KMS-11 (cell line): ENCODE results near the gene HSF4.

Experiments
- H2AFZ ChIP-seq: fragments of 200-600 bp; sonication (generic); 2 replicates; pipeline ENCODE4 v1.6.1; 2016; ENCODE audit warnings: antibody characterized with exemption, mixed run types, low read depth
- H3K27ac ChIP-seq: fragments of 200-600 bp; sonication (generic); 2 replicates; pipeline ENCODE4 v1.6.1; 2016; ENCODE audit warnings: mild to moderate bottlenecking, mixed run types
- H3K27me3 ChIP-seq: fragments of 200-600 bp; sonication (generic); 2 replicates; pipeline ENCODE4 v1.6.1; 2017; ENCODE audit warnings: mild to moderate bottlenecking, low read depth, mixed run types, moderate library complexity; ENCODE audit not compliant: insufficient read depth
- H3K36me3 ChIP-seq: fragments of 200-600 bp; sonication (generic); 2 replicates; pipeline ENCODE4 v1.6.1; 2017; ENCODE audit warnings: mild to moderate bottlenecking, mixed run types; ENCODE audit not compliant: insufficient read depth
- H3K4me1 ChIP-seq: fragments of 200-600 bp; sonication (generic); 2 replicates; pipeline ENCODE4 v1.6.1; 2016; ENCODE audit warnings: mild to moderate bottlenecking, low read depth, mixed run types; ENCODE audit not compliant: poor library complexity, severe bottlenecking
- H3K4me2 ChIP-seq: fragments of 200-600 bp; sonication (generic); 2 replicates; pipeline ENCODE4 v1.7.0; 2016; ENCODE audit warnings: mild to moderate bottlenecking, mixed run types
- H3K4me3 ChIP-seq: fragments of 200-600 bp; sonication (generic); IDR thresholded peaks from 2 replicates; pipeline ENCODE4 v1.6.1; 2017; ENCODE audit warnings: low read depth, low read length, mixed read lengths; ENCODE audit not compliant: insufficient read depth
- H3K79me2 ChIP-seq: fragments of 200-600 bp; sonication (generic); 2 replicates; pipeline ENCODE4 v1.6.1; 2016; ENCODE audit warnings: low read depth, mixed run types; ENCODE audit not compliant: insufficient read depth
- H3K9ac ChIP-seq: fragments of 200-600 bp; sonication (generic); 2 replicates; pipeline ENCODE4 v1.6.1; 2016; ENCODE audit warnings: mild to moderate bottlenecking, mixed run types
- H4K20me1 ChIP-seq: fragments of 200-600 bp; sonication (generic); 2 replicates; pipeline ENCODE4 v1.6.1; 2016; ENCODE audit warnings: mild to moderate bottlenecking, mixed run types; ENCODE audit not compliant: insufficient read depth
- CTCF ChIP-seq: fragments of 200-600 bp; sonication (generic); conservative IDR thresholded peaks from 2 replicates; pipeline ENCODE4 v1.6.1; 2017; ENCODE audit warnings: low read depth, mild to moderate bottlenecking, antibody characterized with exemption, low read length, moderate library complexity, mixed read lengths

The HSF4 gene

GRCh38 chr16:67183627-67184452 is 19.3 kb downstream of the HSF4 start, which contains the start of gene MATCAP1:
Gene MATCAP1, minus strand, starts transcription at chr16:67183963. Its CDS starts 3,353 bp downstream, at chr16:67180610.
- no peak within 1 kb of the TSS for H3K4me3 ChIP-seq
- H3K4me2 ChIP-seq, result peak within 1 kb of the TSS; percentile 97
- no peaks in the 10 kb centered on the region for H4K20me1 ChIP-seq
- H3K27me3 ChIP-seq, result peaks cover 17% of the 10 kb centered on the region; the same call in 1 of the 2 replicates
- H3K36me3 ChIP-seq, result no peaks in the 10 kb centered on the region
- peaks cover 9% of the 10 kb centered on the region for H3K4me1 ChIP-seq
- no peak for TF ChIP-seq CTCF
- H2AFZ ChIP-seq, result peak within 1 kb of the TSS; percentile 55
- peak within 1 kb of the TSS; percentile 40; the same call in 1 of the 2 replicates for H3K27ac ChIP-seq
- H3K9ac ChIP-seq, result peak within 1 kb of the TSS; percentile 61; the same call in 1 of the 2 replicates
- H3K79me2 ChIP-seq, result no peaks in the 10 kb centered on the region

GRCh38 chr16:67184453-67184994 is 20.0 kb downstream of the HSF4 start:
- Histone ChIP-seq H4K20me1 (no peaks in the 10 kb centered on the region), H3K9ac (0 out of 2 replicates have a peak overlapping the region, but pooled peaks have one; percentile 61)
- no peak for TF ChIP-seq CTCF

GRCh38 chr16:67184995-67185650 is 20.6 kb downstream of the HSF4 start:
- H3K9ac ChIP-seq, result no peak overlapping the region
- H3K27me3 ChIP-seq, result peaks cover 17% of the 10 kb centered on the region; the same call in 1 of the 2 replicates
- H3K4me2 ChIP-seq, result peak overlapping the region; percentile 97; the same call in 1 of the 2 replicates
- no peaks in the 10 kb centered on the region for H3K79me2 ChIP-seq
- peaks cover 9% of the 10 kb centered on the region for H3K4me1 ChIP-seq
- no peak overlapping the region for H3K27ac ChIP-seq
- H2AFZ ChIP-seq, result no peak overlapping the region
- H3K36me3 ChIP-seq, result no peaks in the 10 kb centered on the region
- no peaks in the 10 kb centered on the region for H4K20me1 ChIP-seq
- H3K4me3 ChIP-seq, result no peak overlapping the region
- peak; percentile 73 for TF ChIP-seq CTCF

More at GRCh38 chr16:67184453-67184994, 20.0 kb downstream of the HSF4 start:
- no peak overlapping the region for H3K4me3 ChIP-seq
- H3K79me2 ChIP-seq, result no peaks in the 10 kb centered on the region
- peaks cover 9% of the 10 kb centered on the region for H3K4me1 ChIP-seq
- peak overlapping the region; percentile 55 for H2AFZ ChIP-seq
- peak overlapping the region; percentile 97 for H3K4me2 ChIP-seq
- H3K27me3 ChIP-seq, result peaks cover 17% of the 10 kb centered on the region; the same call in 1 of the 2 replicates
- H3K27ac ChIP-seq, result no peak overlapping the region
- H3K36me3 ChIP-seq, result no peaks in the 10 kb centered on the region

DNA sequence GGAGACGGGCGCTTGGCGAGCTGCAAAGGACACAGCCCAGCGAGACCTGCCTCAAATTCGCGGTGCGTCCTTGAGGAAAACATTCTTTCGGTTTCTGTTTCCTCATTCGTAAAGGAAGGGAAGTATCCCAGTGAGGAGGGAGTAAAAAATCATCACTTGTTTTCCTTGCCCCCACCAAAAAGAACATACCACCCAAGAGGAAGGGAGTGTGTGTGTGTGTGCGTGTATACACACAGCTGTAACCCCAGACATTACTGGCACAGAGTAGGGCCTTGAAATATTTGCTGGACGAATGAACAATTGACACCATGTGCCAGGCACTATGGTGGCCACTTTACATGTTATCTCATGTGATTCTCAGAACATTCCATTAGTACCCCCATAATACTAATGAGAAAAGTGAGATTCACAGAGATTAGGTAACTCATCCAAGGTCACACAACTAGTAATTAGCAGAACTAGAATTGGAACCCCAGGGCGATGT is 21.1 kb downstream of the HSF4 start:
- Histone ChIP-seq H3K79me2 (no peaks in the 10 kb centered on the region), H3K4me2 (no peak overlapping the region; the same call in 1 of the 2 replicates), H4K20me1 (no peaks in the 10 kb centered on the region), H2AFZ (no peak overlapping the region), H3K4me3 (no peak overlapping the region), H3K4me1 (peaks cover 9% of the 10 kb centered on the region), H3K9ac (no peak overlapping the region), H3K36me3 (no peaks in the 10 kb centered on the region), H3K27ac (no peak overlapping the region), H3K27me3 (peaks cover 17% of the 10 kb centered on the region; the same call in 1 of the 2 replicates)
- peak; percentile 59 for TF ChIP-seq CTCF
